Colonic mucosa (tissue), 4 donors: ENCODE measurements around the gene RNF182. TPM values are rescaled to one million over a fixed set of nuclear protein-coding genes. Genes with fewer than 3 reads are reported as not detected.

Source experiments
- DNase-seq: peaks from one replicate; pipeline ENCODE4 v3.0.0-alpha.2; 2020
- H3K27ac ChIP-seq: fragments of 200-600 bp; one replicate; pipeline ENCODE4 v1.8.0; 2021
- H3K27me3 ChIP-seq: fragments of 200-600 bp; one replicate; pipeline ENCODE4 v1.8.0; 2021
- H3K36me3 ChIP-seq: fragments of 200-600 bp; one replicate; pipeline ENCODE4 v1.8.0; 2021
- H3K4me1 ChIP-seq: fragments of 200-600 bp; one replicate; pipeline ENCODE4 v1.8.0; 2021; ENCODE audit warnings: mild to moderate bottlenecking
- H3K4me3 ChIP-seq: fragments of 200-600 bp; one replicate; pipeline ENCODE4 v1.8.0; 2021
- H3K9ac ChIP-seq, 2 donors: one replicate each; pipeline ENCODE4 v1.7.0; 2013; ENCODE audit warnings: control low read depth in 2 of 2, low read depth in 2 of 2, low read length in 2 of 2
- H3K9me3 ChIP-seq: fragments of 200-600 bp; one replicate; pipeline ENCODE4 v1.8.0; 2021
- CTCF ChIP-seq: fragments of 200-600 bp; IDR thresholded peaks from one replicate; pipeline ENCODE4 v1.8.0; 2022; ENCODE audit warnings: antibody characterized with exemption, mild to moderate bottlenecking
- intact Hi-C: fragments of 100-400 bp; cut with DNase I; formaldehyde crosslinking; loops from one replicate; pipeline ENCODE4 v1.14.1; 2022
- total RNA-seq, 2 donors: library from RNA; stranded (reverse); fragmentation: NEBNext Ultra II Directional in 1 of 2; extraction: Animal tissue kit (Norgen Biotek cat#: 25700) in 1 of 2; gene quantifications; one replicate each; pipeline ENCODE4 v1.2.1, GENCODE V29; 2021
- donor health status: healthy.
- donor health status: DM: no; HTN: no; CAD: no.
- donor health status: DM: no; HTN: no; CAD: no.

RNF182 gene
- total RNA-seq, 2 donors from 2014 or later = not detected

GRCh38 chr6:13987400-13987865 lies 62.7 kb downstream of the RNF182 start:
- Histone ChIP-seq H3K4me1 (no peaks in the 10 kb centered on the region), H3K9me3 (no peaks in the 10 kb centered on the region), H3K27ac (no peak overlapping the region), H3K9ac (no peak overlapping the region), H3K36me3 (no peaks in the 10 kb centered on the region), H3K27me3 (no peaks in the 10 kb centered on the region), H3K4me3 (no peak overlapping the region)
- no peak for TF ChIP-seq CTCF
- DNase-seq = no peak
- intact Hi-C loops = no loop called here

GRCh38 chr6:13988049-13988738 lies 63.4 kb downstream of the RNF182 start:
- intact Hi-C loops = no loop called here
- Histone ChIP-seq H3K4me3 (no peak overlapping the region), H3K4me1 (no peaks in the 10 kb centered on the region), H3K9ac (no peak overlapping the region), H3K27ac (no peak overlapping the region), H3K9me3 (no peaks in the 10 kb centered on the region), H3K36me3 (no peaks in the 10 kb centered on the region), H3K27me3 (no peaks in the 10 kb centered on the region)
- no peak for TF ChIP-seq CTCF
- DNase-seq = no peak

- no peaks in the 10 kb centered on the region for H3K27me3 ChIP-seq
Measured at GRCh38 chr6:13988908-13989307, 64.2 kb downstream of the RNF182 start.

GRCh38 chr6:13989496-13990144 lies 64.9 kb downstream of the RNF182 start:
- intact Hi-C loops = no loop called here
- H3K27me3 ChIP-seq = no peaks in the 10 kb centered on the region
- TF ChIP-seq CTCF = no peak
- no peaks in the 10 kb centered on the region for H3K9me3 ChIP-seq
- no peak overlapping the region for H3K27ac ChIP-seq
- H3K36me3 ChIP-seq = no peaks in the 10 kb centered on the region
- no peak for DNase-seq
- no peaks in the 10 kb centered on the region for H3K4me1 ChIP-seq
- H3K4me3 ChIP-seq = no peak overlapping the region
- H3K9ac ChIP-seq = no peak overlapping the region

More at GRCh38 chr6:13988908-13989307, 64.2 kb downstream of the RNF182 start:
- no peaks in the 10 kb centered on the region for H3K4me1 ChIP-seq
- no peaks in the 10 kb centered on the region for H3K9me3 ChIP-seq
- no peak overlapping the region for H3K4me3 ChIP-seq
- H3K9ac ChIP-seq = no peak overlapping the region
- H3K36me3 ChIP-seq = no peaks in the 10 kb centered on the region
- DNase-seq = no peak
- no peak overlapping the region for H3K27ac ChIP-seq
- intact Hi-C loops = no loop called here
- TF ChIP-seq CTCF = no peak

GRCh38 chr6:13990796-13991195 lies 66.0 kb downstream of the RNF182 start:
- no peak overlapping the region for H3K9ac ChIP-seq
- intact Hi-C loops = no loop called here
- no peaks in the 10 kb centered on the region for H3K27me3 ChIP-seq
- H3K9me3 ChIP-seq = no peaks in the 10 kb centered on the region
- no peaks in the 10 kb centered on the region for H3K36me3 ChIP-seq
- TF ChIP-seq CTCF = no peak
- H3K4me1 ChIP-seq = no peaks in the 10 kb centered on the region
- H3K4me3 ChIP-seq = no peak overlapping the region
- no peak for DNase-seq
- H3K27ac ChIP-seq = no peak overlapping the region
